Measurements from ENCODE around the gene NUDT10.

NUDT10 gene

DNA sequence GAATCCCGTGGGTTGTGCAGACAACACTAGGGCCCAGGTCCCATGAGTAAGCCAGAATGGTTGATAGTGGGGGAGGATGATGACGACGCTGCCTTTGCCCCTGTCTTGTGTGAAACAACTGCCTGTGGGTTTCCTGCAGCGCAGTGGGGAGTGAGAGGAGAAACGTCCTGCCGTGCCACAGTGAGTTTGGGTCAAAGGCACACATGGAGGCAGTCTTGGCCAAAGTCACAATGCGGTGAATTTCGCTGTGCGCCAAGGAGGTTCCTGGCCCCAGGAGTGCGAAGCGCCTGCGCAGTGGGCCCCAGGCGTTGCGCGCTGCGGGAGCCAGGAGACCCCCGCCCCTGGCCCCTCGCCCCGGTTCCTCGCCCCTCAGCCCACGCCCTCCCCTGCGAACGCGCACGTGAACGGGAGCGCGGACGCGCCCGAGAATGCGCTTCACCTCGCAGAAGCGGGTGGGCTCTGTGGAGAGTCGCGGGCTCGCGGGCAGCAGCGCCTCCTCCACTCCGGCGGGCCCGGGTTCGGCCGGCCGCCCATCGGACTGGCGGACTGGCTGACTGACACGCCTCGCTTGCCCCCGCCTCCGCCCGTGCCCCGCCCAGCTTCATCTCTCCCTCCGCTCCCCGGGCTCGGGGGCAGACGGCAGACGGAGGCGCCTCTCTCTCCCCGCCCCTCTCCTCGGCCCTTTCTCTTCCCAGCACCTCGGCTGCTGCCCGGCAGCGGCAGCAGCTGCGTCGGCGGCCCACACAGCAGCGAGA, at the start of gene NUDT10:
TSS of gene NUDT10 (plus strand) at position 635 of the 755 bp plus-strand sequence. CDS start 144 bp downstream, outside the sequence.
- H3K4me3 ChIP-seq (ENCODE audit: low read length), result peak within 1 kb of the TSS; percentile 51
- peak; percentile 11 for DNase-seq (ENCODE audit: low read depth)
- no peak for TF ChIP-seq CTCF (conservative IDR thresholded peaks at IDR 0.05; ENCODE audit: low read length)

- no peak for DNase-seq (ENCODE audit: low read depth)
- no peak for TF ChIP-seq CTCF (conservative IDR thresholded peaks at IDR 0.05; ENCODE audit: low read length)
- H3K4me3 ChIP-seq (ENCODE audit: low read length), result no peak overlapping the region
Measured at GRCh38 chrX:51292421-51292820, 40.2 kb upstream of the NUDT10 start.

GRCh38 chrX:51296138-51296537, 36.5 kb upstream of the NUDT10 start:
- no peak for DNase-seq (ENCODE audit: low read depth)
- H3K4me3 ChIP-seq (ENCODE audit: low read length), result no peak overlapping the region
- TF ChIP-seq CTCF (conservative IDR thresholded peaks at IDR 0.05; ENCODE audit: low read length), result no peak

- no peak for TF ChIP-seq CTCF (conservative IDR thresholded peaks at IDR 0.05; ENCODE audit: low read length)
- H3K4me3 ChIP-seq (ENCODE audit: low read length), result no peak overlapping the region
- DNase-seq (ENCODE audit: low read depth), result no peak
Measured at GRCh38 chrX:51316271-51316670, 16.4 kb upstream of the NUDT10 start.

- peak; percentile 0 for DNase-seq (ENCODE audit: low read depth)
- peak overlapping the region; percentile 51 for H3K4me3 ChIP-seq (ENCODE audit: low read length)
Measured at GRCh38 chrX:51332943-51333785, 542 bp downstream of the NUDT10 start.

- no peak overlapping the region for H3K4me3 ChIP-seq (ENCODE audit: low read length)
- TF ChIP-seq CTCF (conservative IDR thresholded peaks at IDR 0.05; ENCODE audit: low read length), result no peak
- peak; percentile 1 for DNase-seq (ENCODE audit: low read depth)
Measured at GRCh38 chrX:51334276-51334675, 1.7 kb downstream of the NUDT10 start.

DNA sequence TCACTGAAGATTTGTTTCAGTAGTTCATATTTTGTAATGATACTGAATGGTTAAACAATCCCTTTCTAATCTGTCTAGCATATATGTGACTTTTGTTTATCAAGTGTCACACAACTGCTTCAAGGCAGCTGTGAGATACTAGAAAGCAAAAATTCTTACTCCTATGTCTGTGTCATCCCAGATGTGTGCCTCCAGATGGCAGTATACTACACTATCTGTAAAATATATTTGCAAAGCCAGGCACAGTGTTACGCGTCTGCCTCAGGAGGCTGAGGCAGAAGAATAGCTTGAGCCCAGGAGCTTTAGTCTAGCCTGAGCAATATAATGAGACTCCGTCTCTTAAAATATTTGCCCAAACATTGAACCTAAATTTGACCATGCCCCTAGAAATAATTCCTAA, 4.0 kb downstream of the NUDT10 start:
- no peak overlapping the region for H3K4me3 ChIP-seq (ENCODE audit: low read length)
- peak; percentile 40 for DNase-seq (ENCODE audit: low read depth)
- peak; percentile 58 for TF ChIP-seq CTCF (conservative IDR thresholded peaks at IDR 0.05; ENCODE audit: low read length)

Data from AG10803 (cell line).